GM21360 (cell line): ENCODE data around the gene HIVEP2.
A peak's percentile ranks its signal among the peaks of the same experiment; 100 is the strongest.

Source experiments
- ATAC-seq: cut with Tn5 transposase; IDR thresholded peaks from one replicate; pipeline ENCODE4 v1.9.1; 2021; ENCODE audit warnings: mild to moderate bottlenecking, moderate library complexity; ENCODE audit not compliant: unreplicated experiment

Gene HIVEP2

DNA sequence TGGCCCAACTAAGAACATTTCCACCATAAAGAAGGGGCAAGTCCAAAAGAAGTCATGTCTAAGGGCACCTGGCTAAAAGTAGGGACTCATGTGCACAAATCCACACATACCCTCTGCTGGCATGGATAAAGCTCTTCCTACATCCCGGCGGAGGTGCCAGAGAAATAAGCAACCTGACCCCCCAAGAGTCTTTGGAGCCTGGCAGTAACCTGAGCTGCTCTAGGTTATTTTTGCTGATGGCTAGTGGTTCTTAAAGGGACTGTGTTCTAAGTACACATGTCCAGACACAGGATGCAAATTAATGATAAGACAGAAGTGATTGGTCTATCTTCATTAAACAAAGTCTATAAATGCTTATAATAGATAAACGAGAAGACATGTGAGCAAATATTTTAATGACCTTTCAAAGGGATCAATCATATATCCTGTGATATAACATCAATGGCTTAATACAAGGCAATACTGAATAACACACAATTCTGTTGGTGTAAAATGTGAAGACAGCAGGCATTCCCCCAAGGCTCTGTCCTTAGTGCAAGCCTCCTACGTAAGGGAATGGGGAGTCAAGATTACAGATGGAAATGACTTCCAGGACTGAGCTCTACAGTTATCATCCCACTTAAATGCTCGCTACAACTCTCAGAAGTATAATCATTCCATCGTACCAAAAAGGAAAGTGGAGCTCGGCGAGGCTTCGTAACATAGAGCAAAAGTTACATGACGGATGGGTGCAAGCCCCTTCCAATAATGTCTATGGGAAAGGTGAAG lies 52.5 kb downstream of the HIVEP2 start:
- ATAC-seq, result no peak

DNA sequence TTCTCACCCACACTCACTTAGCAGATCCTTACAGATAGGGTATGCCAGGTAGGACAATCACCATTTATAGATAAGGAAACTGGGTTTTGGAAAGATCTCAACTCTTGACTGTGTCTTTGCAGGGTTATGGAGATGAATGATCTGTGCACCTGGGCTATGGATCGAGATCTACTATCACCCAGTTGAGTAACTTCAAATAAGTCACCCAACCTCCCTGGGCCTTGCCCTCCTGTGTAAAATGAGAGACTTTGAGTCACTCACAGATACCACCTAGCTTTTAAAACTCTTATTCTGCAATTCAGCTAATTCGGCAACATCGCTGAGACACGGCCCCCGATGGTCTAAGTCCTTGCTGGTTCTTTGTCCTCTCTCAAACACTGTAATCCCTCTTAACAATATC lies 53.5 kb downstream of the HIVEP2 start:
- ATAC-seq, result no peak

DNA sequence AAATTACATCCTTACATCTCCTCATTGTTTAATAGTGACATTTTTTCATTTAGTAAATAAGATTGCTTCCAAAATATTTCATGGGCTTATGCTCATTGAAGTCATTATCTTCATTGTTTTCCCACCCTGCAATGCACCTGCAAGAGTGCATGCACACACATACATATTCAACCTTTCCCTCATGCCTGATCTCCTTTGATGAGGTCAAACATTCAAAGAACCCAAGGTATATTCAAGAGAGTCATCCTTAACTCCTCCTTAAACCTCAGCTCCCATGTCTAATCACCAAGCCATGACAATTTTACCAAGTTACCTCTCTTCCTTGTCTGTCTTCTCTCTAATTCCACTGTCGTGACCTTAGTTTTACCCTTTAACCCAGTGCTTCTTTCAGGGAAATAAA lies 56.5 kb downstream of the HIVEP2 start:
- no peak for ATAC-seq

DNA sequence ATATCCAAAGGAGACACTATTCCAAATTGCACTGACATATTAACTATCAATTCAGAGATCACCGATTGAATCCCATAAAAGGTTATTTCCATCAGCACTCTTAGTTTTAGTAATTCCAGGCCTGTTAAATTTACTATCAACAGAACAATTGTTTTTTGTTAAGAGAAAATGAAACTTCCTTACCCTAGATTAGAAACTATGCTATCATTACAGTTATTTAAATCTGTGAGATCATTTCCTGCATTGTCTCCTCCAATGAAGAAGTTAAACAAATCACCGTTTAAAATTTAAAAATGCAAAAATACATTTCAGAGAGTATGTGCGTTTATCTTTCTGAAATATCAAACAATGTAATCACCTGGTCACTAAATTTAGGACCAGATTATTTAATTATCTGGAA lies 57.5 kb downstream of the HIVEP2 start:
- no peak for ATAC-seq

DNA sequence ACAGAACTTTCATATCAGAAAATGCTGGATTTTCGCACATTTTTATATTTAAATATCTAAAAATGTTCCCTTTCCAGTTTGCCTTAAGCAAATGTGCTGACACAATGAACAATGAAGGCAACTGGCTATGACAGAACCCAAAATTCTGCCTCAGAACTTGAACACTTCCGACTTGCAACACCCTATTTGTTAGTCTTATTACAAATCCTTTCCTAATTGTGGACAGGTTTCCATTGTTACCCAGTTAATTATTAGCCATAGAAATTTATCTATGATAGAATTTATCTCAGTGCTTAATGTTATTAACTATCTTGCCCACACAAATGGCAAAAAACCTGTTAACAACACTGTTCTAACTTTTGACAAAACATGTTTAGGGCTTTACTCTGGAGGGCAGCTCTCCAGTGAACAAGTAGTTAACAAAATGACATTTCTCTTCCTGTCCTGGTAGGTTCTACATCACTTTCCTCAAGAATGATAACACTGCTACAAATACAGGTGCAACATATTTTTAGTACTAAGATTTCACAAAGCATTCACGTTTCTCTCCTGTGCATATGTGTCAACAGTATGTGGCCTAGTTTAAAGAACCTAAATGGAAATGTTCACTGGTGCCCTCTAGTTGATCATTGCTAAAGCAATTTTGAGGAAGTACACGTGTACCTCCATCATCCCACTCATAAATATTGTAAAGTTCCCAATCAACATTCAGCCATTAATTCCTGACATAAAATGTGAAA lies 58.4 kb downstream of the HIVEP2 start:
- peak; percentile 61 for ATAC-seq

DNA sequence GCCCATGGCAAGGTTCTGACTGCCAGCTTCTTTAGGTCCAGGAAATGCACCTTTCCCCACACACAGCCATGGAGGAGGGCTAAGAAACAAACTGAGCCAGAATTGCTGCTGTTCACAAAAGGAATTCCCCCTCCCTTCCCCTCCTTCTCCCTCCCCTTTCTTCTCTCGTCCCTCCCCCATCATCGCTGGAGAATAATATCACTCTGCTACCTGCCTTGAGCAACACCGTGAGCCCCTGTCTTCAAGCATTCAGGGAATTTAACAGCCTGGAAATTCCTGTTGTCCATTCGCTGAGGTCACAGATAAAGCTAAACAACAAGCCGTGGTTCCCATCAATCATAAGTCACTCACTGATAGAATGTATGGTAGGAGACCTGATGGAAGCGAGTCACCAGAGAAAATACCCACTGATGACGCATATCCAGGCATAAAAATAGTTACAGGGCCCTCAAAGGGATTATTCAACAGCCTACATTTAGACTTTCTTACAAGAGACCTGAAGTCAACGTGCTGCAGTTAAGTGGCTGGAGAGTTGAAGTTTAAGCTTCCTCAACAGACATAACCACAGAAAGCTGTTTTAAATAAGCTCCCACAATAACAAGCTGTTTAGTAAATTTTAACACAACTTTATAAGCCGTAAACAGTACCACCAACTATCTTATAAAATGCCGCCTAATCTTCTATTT lies 59.7 kb downstream of the HIVEP2 start:
- peak; percentile 75 for ATAC-seq

DNA sequence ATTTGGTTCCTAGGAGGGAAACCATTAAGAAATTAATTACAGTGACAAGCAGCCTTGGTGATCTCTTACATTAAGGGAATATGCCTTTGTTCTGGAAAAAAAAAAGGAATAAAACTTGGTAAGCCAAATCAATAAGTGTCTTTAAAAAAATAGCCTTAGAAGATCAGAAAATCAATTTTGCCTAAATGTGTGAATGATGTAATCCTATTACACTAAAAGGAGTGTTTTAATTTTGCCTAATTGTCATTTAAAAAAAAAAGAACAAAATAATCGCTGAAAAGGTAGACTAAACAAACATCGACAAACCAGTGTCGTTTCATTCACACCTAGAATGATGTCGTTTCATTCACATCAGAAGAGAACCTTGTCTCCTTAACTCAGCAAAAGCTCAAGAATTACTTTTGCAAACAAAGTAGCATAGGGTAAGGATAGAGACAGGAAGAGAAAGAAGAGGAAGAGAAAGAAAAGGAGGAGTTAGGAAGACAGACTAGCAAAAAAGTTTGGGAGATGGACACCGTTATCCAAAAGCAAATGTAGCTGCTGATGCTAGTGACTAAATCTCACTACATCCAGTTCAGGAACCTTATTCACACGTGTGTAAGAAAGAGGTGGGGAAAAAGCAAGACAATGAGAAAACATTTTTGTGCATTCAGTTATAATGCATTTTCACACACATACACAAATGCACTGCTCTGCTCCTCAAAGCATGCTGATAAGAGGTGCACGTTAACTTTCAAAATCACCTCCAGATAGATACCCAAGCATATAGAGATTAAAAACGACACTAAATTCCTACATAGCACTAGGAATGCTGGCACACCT lies 60.6 kb downstream of the HIVEP2 start:
- ATAC-seq, result no peak

DNA sequence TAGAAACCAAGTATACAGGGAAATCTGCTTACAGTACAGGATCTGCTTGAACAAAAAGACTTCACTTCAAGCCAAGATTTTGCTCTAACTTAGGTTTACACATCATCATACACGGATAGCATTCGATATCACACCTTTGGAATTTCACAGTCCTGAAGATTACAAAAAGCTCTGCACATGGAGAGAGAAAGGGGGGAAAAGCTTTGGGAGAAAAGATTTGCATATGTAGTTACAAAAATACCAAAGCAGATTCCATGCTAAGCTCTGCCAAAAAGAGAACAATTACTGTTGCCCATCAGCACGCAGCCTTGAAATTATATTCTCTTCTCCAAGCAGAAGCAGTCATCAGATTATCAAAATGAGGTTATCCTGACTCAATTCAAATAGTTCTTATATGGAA lies 62.0 kb downstream of the HIVEP2 start:
- no peak for ATAC-seq

DNA sequence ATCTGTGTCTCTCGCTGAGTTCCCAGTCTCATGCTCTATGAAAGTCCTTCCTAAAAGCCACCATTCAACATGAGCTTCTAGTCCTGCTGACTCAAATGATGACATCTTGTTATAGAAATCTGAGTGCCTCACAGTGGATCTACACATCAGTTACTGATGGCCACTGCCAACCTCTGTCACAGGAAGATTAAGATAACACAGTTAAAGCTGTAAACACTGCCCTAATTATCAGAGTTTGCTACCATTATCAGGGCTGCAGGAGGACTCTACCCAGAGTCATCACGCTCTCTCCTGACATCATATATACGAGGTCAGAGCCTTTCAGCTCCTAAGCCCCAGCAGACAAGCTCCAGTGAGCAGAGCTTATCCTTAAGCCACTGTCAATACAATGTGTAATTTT lies 63.2 kb downstream of the HIVEP2 start:
- ATAC-seq, result no peak

DNA sequence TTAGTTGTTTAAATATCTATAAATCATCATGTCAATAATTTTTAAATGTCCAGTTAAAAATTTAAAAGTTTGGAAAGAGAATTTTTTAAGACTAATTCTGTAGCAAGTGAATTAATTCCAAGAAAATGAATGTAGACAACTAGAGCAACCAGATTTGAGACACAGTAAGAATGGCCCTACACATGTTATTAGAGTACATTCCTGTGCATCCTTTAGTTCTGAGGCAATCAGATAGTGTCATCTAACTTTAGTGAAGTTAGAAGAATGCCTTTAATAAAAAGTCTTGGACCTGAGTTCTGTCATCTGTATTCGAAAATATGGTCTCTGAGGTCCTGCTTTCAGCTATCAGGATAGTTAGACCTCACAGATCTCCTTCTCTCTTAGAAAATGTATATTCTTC lies 63.7 kb downstream of the HIVEP2 start:
- ATAC-seq, result no peak

DNA sequence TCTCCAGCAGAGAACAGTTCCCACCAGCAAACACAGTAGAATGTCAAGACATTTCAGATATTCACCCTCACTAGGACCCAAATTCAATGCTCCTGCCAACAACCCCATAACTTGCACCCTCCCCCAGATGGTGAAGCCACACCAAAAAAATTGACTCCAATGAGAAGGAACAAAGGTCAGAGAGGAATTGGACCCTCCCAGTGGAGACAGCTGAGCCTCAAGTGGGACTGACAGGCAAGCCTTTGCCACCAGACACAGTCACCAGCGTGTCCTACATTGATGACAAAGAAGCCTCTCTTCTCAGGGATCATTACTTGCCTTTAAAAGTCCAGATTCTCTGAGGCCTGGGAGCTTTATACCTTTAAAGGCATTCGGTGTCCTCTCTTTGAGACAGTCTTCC lies 64.8 kb downstream of the HIVEP2 start:
- no peak for ATAC-seq

DNA sequence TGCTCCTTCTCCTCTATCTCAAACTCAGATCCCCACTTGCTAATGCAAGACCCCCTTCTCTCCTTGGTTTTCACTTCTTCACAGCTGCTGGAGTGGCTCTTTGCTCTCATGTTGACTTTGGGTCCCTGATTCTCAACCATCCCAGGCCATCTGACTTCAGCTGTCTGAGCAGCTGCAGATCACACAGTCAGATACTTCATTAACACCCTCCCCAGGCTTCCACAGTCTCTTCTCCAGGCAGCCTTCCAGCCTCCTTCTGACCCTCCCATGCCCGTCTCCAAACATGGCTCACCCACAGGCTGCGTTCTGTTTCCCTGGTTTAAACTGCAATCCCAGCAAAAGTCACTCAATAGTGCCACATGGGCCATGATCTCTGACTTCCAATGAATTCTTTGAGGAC lies 65.4 kb downstream of the HIVEP2 start:
- no peak for ATAC-seq

DNA sequence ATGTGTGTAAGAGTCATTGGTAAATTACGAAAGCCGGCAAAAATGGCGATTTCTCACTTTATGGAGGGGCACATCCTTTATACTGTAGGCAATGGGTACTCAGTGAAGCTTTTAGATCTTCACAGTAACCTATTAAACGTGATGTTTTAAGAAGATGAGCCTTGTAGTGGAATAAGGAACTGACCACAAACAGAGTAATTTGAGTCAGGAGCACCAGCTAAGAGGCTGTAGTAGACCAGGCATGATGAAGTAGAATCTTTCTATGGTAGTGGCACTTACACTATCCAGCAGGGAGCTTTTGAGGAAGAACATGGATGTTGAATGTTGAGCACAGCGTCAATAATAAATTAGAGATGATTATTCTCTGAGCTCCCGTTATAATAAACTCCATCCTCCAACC lies 65.9 kb downstream of the HIVEP2 start:
- ATAC-seq, result no peak

DNA sequence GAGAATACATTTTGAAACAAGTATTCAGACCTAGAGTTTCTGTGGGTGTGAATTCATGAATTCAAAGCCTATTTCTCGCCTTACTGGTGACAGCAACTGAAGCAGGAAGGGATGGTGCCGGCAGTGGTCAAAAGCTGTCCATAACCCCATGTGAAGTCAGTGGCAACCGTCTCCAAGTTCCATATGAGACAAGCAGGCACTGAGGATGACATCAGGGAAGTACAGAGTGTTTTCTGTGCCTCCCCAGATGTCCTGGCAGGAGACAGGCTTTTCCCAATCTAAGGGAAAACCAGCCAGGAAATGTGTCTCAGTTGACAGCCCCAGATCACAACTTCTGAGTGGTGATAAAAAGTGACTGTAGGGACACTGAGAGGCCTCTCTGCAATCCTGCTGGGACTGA lies 66.6 kb downstream of the HIVEP2 start:
- ATAC-seq, result no peak

DNA sequence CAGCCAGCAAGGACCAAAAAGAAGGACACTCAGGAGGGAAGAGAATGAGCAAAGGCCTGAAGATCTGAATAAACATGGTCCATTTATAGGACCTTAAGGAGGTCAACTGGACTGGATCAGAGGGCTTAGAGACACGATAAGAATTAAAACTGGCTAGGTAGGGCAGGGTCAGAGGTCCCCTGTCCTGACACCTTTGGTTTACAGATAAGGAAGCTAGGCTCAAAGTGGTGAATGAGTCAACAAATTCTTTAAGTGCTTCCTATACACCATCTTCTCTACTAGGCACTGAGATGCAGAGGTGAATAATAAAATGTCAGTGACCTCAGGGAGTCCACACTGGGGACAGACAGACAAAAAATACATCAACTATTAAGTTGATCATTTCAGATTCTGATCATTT lies 70.3 kb downstream of the HIVEP2 start:
- ATAC-seq, result no peak

DNA sequence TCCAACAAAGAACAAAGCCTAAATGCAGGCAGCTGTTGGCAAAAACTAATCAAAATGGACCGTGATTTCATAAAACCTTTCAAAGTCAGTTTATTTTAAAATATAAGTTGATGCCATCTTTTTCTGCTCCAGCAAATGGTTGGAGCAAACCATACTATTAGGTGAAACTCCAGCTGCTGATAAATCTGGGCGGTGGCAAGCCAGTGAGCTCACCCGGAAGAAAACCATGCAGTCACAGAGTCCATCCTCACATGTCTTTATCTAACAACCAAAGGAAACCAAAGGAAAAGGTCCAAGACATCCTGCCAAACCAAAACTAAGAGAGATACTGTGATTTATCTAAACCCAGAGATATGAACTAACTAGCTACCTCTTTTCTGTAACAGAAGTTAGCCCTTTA lies 72.6 kb downstream of the HIVEP2 start:
- ATAC-seq, result no peak

DNA sequence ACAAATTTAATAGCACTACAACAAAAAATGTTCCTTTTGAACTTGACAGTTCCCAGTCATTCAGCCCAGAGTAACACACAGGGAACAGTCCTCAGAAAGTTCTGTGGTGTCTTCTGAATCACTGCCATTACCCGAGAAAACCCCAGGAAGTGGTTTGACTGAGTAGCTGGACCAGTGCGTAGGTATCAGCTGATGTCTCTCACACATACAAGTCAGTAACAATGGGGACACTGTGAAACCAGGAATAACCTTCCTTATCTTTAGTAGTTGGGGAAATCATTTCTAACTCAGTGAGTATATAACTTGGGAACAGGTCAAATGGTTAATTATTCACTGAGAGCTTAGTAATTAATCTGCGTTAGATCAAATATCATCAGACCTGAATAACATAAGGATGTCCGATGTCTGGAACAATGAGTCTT lies 73.1 kb downstream of the HIVEP2 start:
- ATAC-seq, result peak; percentile 92

DNA sequence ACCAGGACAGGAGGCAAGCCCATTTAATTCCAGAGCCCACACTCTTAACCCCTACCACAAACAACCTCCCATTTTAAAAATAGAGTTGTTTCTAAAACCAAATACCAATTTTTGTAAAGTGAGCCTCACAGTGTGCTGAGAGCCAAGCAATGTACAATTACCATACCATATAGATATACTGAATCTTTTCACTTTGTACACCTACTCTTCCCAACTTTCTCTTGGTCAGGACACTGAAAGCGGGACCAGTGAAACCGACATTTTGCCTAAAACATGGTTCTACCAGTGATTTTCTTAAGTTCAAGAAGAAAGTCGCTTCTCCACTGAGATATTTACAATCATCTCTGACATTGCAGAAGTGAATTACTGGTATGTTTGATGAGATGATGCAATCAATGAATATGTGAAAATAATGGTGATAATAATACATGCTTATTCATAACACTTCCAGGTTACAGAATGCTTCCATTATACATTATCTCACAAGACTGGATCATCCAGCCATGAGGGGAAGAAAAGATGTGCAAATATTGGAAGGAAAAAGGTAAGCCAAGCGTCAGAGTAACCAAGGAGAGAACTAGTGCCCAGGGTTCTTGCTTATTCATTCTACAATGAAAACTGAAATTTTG lies 74.1 kb downstream of the HIVEP2 start:
- no peak for ATAC-seq

DNA sequence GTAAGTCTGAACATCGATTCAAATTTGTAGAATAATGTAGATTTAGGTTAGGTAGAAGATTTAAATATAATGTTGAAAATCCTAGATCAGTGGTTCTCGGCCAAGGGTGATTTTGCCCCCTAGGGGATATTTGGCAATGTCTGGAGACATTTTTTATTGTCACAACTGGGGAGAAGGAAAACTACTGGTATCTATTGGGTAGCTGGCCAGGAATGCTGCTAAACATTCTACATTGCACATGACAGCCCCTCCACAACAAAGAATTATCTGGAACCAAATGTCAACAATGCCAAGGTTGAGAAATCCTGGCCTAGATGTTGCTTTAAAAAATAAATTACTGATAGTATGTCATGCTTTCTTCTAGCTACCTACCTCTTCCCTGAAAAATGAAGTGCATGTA lies 76.1 kb downstream of the HIVEP2 start:
- ATAC-seq, result no peak

DNA sequence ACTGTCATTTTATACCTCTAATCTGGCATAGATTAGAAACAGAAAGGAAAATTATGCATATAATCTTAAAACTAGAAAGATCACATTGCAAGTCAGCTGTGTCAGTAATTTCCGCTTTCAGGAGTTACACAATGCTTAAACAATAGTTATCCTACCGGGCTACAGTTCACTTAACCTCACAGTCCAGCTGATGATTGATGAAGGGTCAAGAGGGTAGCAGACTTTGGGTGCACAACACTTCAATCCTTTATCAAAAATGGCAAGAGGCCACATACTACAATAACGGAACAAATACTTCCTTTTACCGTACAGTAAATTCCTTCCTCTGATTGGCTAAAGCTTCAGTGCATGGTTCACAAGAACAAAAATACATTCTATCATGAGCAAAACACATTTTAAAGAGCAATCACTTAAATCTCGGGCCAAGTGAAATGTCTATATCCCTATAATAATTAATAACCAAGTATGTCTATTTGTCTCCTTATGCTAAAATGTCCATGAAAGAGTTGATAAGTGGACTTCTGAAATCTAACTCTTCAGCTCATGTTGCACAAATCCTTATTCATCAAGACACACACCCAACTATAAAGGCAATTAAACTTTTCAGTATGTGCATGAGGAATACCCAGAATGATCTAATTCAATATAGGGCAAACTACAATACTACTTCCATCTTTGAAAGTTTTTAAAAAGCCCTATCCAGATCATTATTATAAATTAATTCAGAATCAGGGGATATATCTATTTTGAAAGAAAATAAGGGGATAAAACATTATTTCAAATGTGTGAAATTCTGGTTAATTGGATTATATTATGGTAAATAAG lies 76.8 kb downstream of the HIVEP2 start:
- ATAC-seq, result no peak
